IMR-90 (cell line): Measurements from ENCODE around the gene ANP32A. TPM values are rescaled to one million over a fixed set of nuclear protein-coding genes. Genes with fewer than 3 reads are reported as not detected.

Experiments used
- ATAC-seq: fragments of 200-7000 bp; cut with Tn5 transposase; 2 replicates; pipeline ENCODE4 v1.9.1; 2020; ENCODE audit warnings: low read depth, mild to moderate bottlenecking, moderate library complexity
- BruUV-seq: library from RNA; stranded (reverse); fragments of 400-500 nt; replicated peaks from 2 replicates; lab custom pipeline; 2021; lab: Mats Ljungman, UMichigan
- CTCF ChIA-PET: fragments of 300-600 bp; formaldehyde crosslinking; extraction: SDS; loops from one replicate; lab custom pipeline; 2021; ENCODE audit warnings: antibody characterized with exemption; lab: Yijun Ruan, JAX
- POLR2A ChIA-PET: fragments of 300-600 bp; sonication (Branson Sonifier 250); formaldehyde crosslinking; loops from one replicate; lab custom pipeline; 2022; ENCODE audit warnings: antibody characterized with exemption; ENCODE audit not compliant: unreplicated experiment; lab: Charles Lee
- DNase-seq: peaks from one replicate; pipeline ENCODE4 v3.0.0; 2013
- H2AFZ ChIP-seq: replicated peaks from 2 replicates; pipeline ENCODE3; 2013; ENCODE audit warnings: low read length, mild to moderate bottlenecking; ENCODE audit not compliant: poor library complexity
- H2AK5ac ChIP-seq: 2 replicates; pipeline ENCODE4 v1.6.1; 2013; ENCODE audit warnings: low read depth, low read length, inconsistent platforms
- H2AK9ac ChIP-seq: replicated peaks from 2 replicates; pipeline ENCODE3; 2013; ENCODE audit warnings: mild to moderate bottlenecking, low read depth, low read length, moderate library complexity; ENCODE audit not compliant: poor library complexity
- H2BK120ac ChIP-seq: 2 replicates; pipeline ENCODE4 v1.6.1; 2013; ENCODE audit warnings: low read depth, low read length, inconsistent platforms
- H2BK15ac ChIP-seq: 3 replicates; pipeline ENCODE4 v1.6.1; 2013; ENCODE audit warnings: low read depth, low read length, inconsistent platforms
- H2BK20ac ChIP-seq: 2 replicates; pipeline ENCODE4 v1.6.1; 2013; ENCODE audit warnings: low read depth, mild to moderate bottlenecking, inconsistent platforms, low read length, moderate library complexity
- H2BK5ac ChIP-seq: 2 replicates; pipeline ENCODE4 v1.6.1; 2013; ENCODE audit warnings: mild to moderate bottlenecking, low read depth, low read length, inconsistent platforms; ENCODE audit not compliant: poor library complexity, severe bottlenecking
- H3K14ac ChIP-seq: replicated peaks from 2 replicates; pipeline ENCODE4 v1.6.1; 2013; ENCODE audit warnings: low read depth, low read length, inconsistent platforms
- H3K18ac ChIP-seq: 2 replicates; pipeline ENCODE4 v1.6.1; 2013; ENCODE audit warnings: low read depth, low read length, control low read depth
- H3K23ac ChIP-seq: 2 replicates; pipeline ENCODE4 v1.6.1; 2013; ENCODE audit warnings: low read depth, low read length, inconsistent platforms
- H3K27ac ChIP-seq: 2 replicates; pipeline ENCODE4 v1.5.1; 2013; ENCODE audit warnings: mild to moderate bottlenecking, control low read depth, low read length; ENCODE audit not compliant: insufficient read depth
- H3K27me3 ChIP-seq: 2 replicates; pipeline ENCODE4 v1.6.1; 2013; ENCODE audit warnings: low read length; ENCODE audit not compliant: control insufficient read depth, insufficient read depth
- H3K36me3 ChIP-seq: 2 replicates; pipeline ENCODE4 v1.6.1; 2013; ENCODE audit warnings: low read length, mixed read lengths; ENCODE audit not compliant: control insufficient read depth, insufficient read depth
- H3K4ac ChIP-seq: 2 replicates; pipeline ENCODE4 v1.6.1; 2013; ENCODE audit warnings: low read depth, low read length, inconsistent platforms
- H3K4me1 ChIP-seq: 2 replicates; pipeline ENCODE4 v1.6.1; 2013; ENCODE audit warnings: low read length, mixed read lengths; ENCODE audit not compliant: control insufficient read depth, insufficient read depth
- H3K4me2 ChIP-seq: 2 replicates; pipeline ENCODE4 v1.6.1; 2013; ENCODE audit warnings: low read depth, mild to moderate bottlenecking, control low read depth, low read length, moderate library complexity
- H3K4me3 ChIP-seq: 2 replicates; pipeline ENCODE4 v1.5.1; 2013; ENCODE audit warnings: low read depth, mild to moderate bottlenecking, control low read depth, low read length, moderate library complexity; ENCODE audit not compliant: insufficient read depth
- H3K56ac ChIP-seq: 2 replicates; pipeline ENCODE4 v1.6.1; 2013; ENCODE audit warnings: low read length, inconsistent platforms; ENCODE audit not compliant: insufficient read depth; ENCODE audit errors: extremely low read depth
- H3K79me1 ChIP-seq, 2 experiments: 2 replicates each; pipeline ENCODE4 v1.6.1; 2013; ENCODE audit warnings: low read length in 2 of 2, inconsistent platforms in 1 of 2, low read depth in 1 of 2
- H3K9ac ChIP-seq: 2 replicates; pipeline ENCODE4 v1.6.1; 2013; ENCODE audit warnings: low read depth, low read length, control low read depth
- H3K9me1 ChIP-seq: 2 replicates; pipeline ENCODE4 v1.6.1; 2013; ENCODE audit warnings: low read length, inconsistent platforms; ENCODE audit not compliant: insufficient read depth
- H3K9me3 ChIP-seq: 2 replicates; pipeline ENCODE4 v1.6.1; 2013; ENCODE audit warnings: low read length; ENCODE audit not compliant: control insufficient read depth, insufficient read depth
- H4K20me1 ChIP-seq: 2 replicates; pipeline ENCODE4 v1.6.1; 2013; ENCODE audit warnings: low read length, inconsistent platforms; ENCODE audit not compliant: insufficient read depth
- H4K5ac ChIP-seq: 2 replicates; pipeline ENCODE4 v1.6.1; 2013; ENCODE audit warnings: mild to moderate bottlenecking, low read depth, low read length, control low read depth
- H4K8ac ChIP-seq, 2 experiments: 2 replicates each; pipeline ENCODE4 v1.6.1; 2013; ENCODE audit warnings: low read depth in 2 of 2, low read length in 2 of 2, control low read depth in 1 of 2, inconsistent platforms in 1 of 2
- H4K91ac ChIP-seq: 2 replicates; pipeline ENCODE4 v1.6.1; 2013; ENCODE audit warnings: low read depth, low read length, inconsistent platforms; ENCODE audit not compliant: insufficient read depth
- BHLHE40 ChIP-seq: fragments of 150-350 bp; IDR thresholded peaks from 2 replicates; pipeline ENCODE4 v1.6.1; 2016; ENCODE audit warnings: mild to moderate bottlenecking, low read depth, low read length
- CEBPB ChIP-seq: IDR thresholded peaks from 2 replicates; pipeline ENCODE4 v1.6.1; 2012; ENCODE audit warnings: low read depth, low read length, improper control_type of control experiment
- CHD1 ChIP-seq: IDR thresholded peaks from 2 replicates; pipeline ENCODE4 v1.6.1; 2012; ENCODE audit warnings: low read depth, low read length, improper control_type of control experiment
- CTCF ChIP-seq: conservative IDR thresholded peaks from 2 replicates; pipeline ENCODE4 v1.5.1; 2012; ENCODE audit warnings: mild to moderate bottlenecking, low read depth, low read length, improper control_type of control experiment
- ELK1 ChIP-seq: fragments of 150-350 bp; IDR thresholded peaks from 2 replicates; pipeline ENCODE4 v1.6.1; 2016; ENCODE audit warnings: low read depth, mild to moderate bottlenecking, low read length, moderate library complexity, borderline replicate concordance
- FOS ChIP-seq: fragments of 150-350 bp; IDR thresholded peaks from 2 replicates; pipeline ENCODE4 v1.6.1; 2016; ENCODE audit warnings: low read depth, low read length
- MAFK ChIP-seq: IDR thresholded peaks from 2 replicates; pipeline ENCODE4 v1.6.1; 2012; ENCODE audit warnings: low read depth, low read length, improper control_type of control experiment
- MAZ ChIP-seq: IDR thresholded peaks from 2 replicates; pipeline ENCODE4 v1.6.1; 2012; ENCODE audit warnings: low read depth, mild to moderate bottlenecking, low read length, improper control_type of control experiment, moderate library complexity, borderline replicate concordance
- MXI1 ChIP-seq: IDR thresholded peaks from 2 replicates; pipeline ENCODE4 v1.6.1; 2012; ENCODE audit warnings: low read depth, mild to moderate bottlenecking, low read length, moderate library complexity, borderline replicate concordance
- NFE2L2 ChIP-seq: fragments of 150-350 bp; IDR thresholded peaks from 2 replicates; pipeline ENCODE4 v1.6.1; 2016; ENCODE audit warnings: low read depth, mild to moderate bottlenecking, low read length
- POLR2A ChIP-seq: IDR thresholded peaks from 2 replicates; pipeline ENCODE4 v1.6.1; 2012; ENCODE audit warnings: mild to moderate bottlenecking, low read depth, low read length
- RAD21 ChIP-seq: IDR thresholded peaks from 2 replicates; pipeline ENCODE4 v1.6.1; 2012; ENCODE audit warnings: low read length, improper control_type of control experiment
- RCOR1 ChIP-seq: IDR thresholded peaks from 2 replicates; pipeline ENCODE4 v1.6.1; 2012; ENCODE audit warnings: mild to moderate bottlenecking, low read length, improper control_type of control experiment; ENCODE audit not compliant: insufficient replicate concordance
- RFX5 ChIP-seq: IDR thresholded peaks from 2 replicates; pipeline ENCODE4 v1.8.0; 2012; ENCODE audit warnings: low read depth, mild to moderate bottlenecking, low read length, moderate library complexity
- SMC3 ChIP-seq: fragments of 150-350 bp; IDR thresholded peaks from 2 replicates; pipeline ENCODE4 v1.6.1; 2016; ENCODE audit warnings: low read depth, mild to moderate bottlenecking, antibody characterized with exemption, low read length, moderate library complexity
- USF2 ChIP-seq: fragments of 150-350 bp; IDR thresholded peaks from 2 replicates; pipeline ENCODE4 v1.6.1; 2017; ENCODE audit warnings: mild to moderate bottlenecking, antibody characterized with exemption, low read length, low read depth
- WGBS, 2 experiments: methylation state at CpG; one replicate each; pipeline versions ENCODE4 v1.1.5 to v1.1.7; 2013; ENCODE audit warnings: missing lambda C conversion rate in 2 of 2; ENCODE audit not compliant: insufficient read length in 1 of 2; ENCODE audit errors: extremely low coverage in 2 of 2; 5-methylcytosine and 5-hydroxymethylcytosine counted together
- dilution Hi-C: fragments of 300-500 bp; cut with HindIII; formaldehyde crosslinking; loops from one replicate; pipeline ENCODE4 v1.14.3; 2018; ENCODE audit warnings: low sequenced_read_pairs; ENCODE audit not compliant: unreplicated experiment
- in situ Hi-C: fragments of 300-500 bp; cut with MboI; formaldehyde crosslinking; loops from 3 replicates; pipeline ENCODE4 v1.14.3; 2019; ENCODE audit warnings: low sequenced_read_pairs, inconsistent platforms, mixed read lengths
- intact Hi-C: fragments of 100-400 bp; cut with micrococcal nuclease; formaldehyde crosslinking; loops from 2 replicates; pipeline ENCODE4 v1.10.0; 2022
- polyA plus RNA-seq, 3 experiments: library from polyadenylated mRNA; depleted of rRNA; stranded (reverse); fragments of >200 nt; gene quantifications; 2 replicates each; pipeline ENCODE4 v1.2.3, GENCODE V29; 2012; ENCODE audit warnings: low replicate concordance in 1 of 3
- total RNA-seq: library from RNA; depleted of rRNA; stranded (reverse); fragments of >200 nt; gene quantifications from 2 replicates; pipeline ENCODE4 v1.2.3, GENCODE V29; 2012

ANP32A gene
- total and polyA plus RNA-seq, 2 of the 4 experiments (the other 2 are of a cell fraction), result 62.4 to 72.8 TPM

- TF ChIP-seq CHD1, result no peak
- TF ChIP-seq FOS, result no peak
- no peak for TF ChIP-seq USF2
- TF ChIP-seq MXI1, result no peak
- TF ChIP-seq SMC3, result no peak
- TF ChIP-seq CEBPB, result no peak
- TF ChIP-seq ELK1, result no peak
- no peak for TF ChIP-seq NFE2L2
- TF ChIP-seq RAD21, result no peak
- no peak for TF ChIP-seq RFX5
- TF ChIP-seq BHLHE40, result no peak
- TF ChIP-seq RCOR1, result no peak
- no peak for TF ChIP-seq POLR2A
- no peak for TF ChIP-seq MAFK
- no peak for TF ChIP-seq CTCF
- TF ChIP-seq MAZ, result no peak
- POLR2A ChIA-PET, result no interaction called here
- Histone ChIP-seq H2BK15ac (no peak overlapping the region), H3K9me1 (no peaks in the 10 kb centered on the region), H3K36me3 (no peaks in the 10 kb centered on the region), H4K91ac (no peak overlapping the region), H3K4me3 (no peak overlapping the region), H3K27ac (no peak overlapping the region), H4K5ac (no peak overlapping the region), H3K4me1 (peaks cover 5% of the 10 kb centered on the region), H2AK5ac (no peak overlapping the region), H3K9ac (no peak overlapping the region), H2BK120ac (no peak overlapping the region), H3K56ac (no peak overlapping the region), H3K9me3 (no peaks in the 10 kb centered on the region), H3K23ac (no peak overlapping the region), H4K8ac (no peak overlapping the region), H3K79me1 (no peaks in the 10 kb centered on the region), H3K14ac (no peak overlapping the region), H2AK9ac (no peak overlapping the region), H3K4me2 (peak overlapping the region; percentile 64; the same call in 1 of the 2 replicates), H3K18ac (no peak overlapping the region), H2AFZ (no peak overlapping the region), H4K20me1 (no peaks in the 10 kb centered on the region), H2BK5ac (no peak overlapping the region), H3K27me3 (peaks cover 21% of the 10 kb centered on the region), H2BK20ac (no peak overlapping the region), H3K4ac (no peak overlapping the region)
- ATAC-seq (no peak), DNase-seq (no peak)
- in situ Hi-C loops (loop anchor here (5.0 to 10.0 kb wide), 2 partner anchors 61 to 144 kb away; no protein-coding TSS in a partner anchor), intact Hi-C loops (loop anchor here (5.0 kb wide), 1 partner anchor 89 kb away; the partner anchor contains the start of gene ANP32A), dilution Hi-C loops (no loop called here)
- 60% methylated on average over 1 of the region's 6 CpGs; no CpG with 5 or more reads in 1 of the 2 experiments for WGBS, 2 experiments
- no TSS peak for BruUV-seq
- CTCF ChIA-PET, result interaction anchor here (1.2 kb wide), 1 partner anchor 19 kb away, joined by 4 read pairs; no protein-coding TSS in a partner anchor
These were observed 87.0 kb downstream of the ANP32A start for GRCh38 chr15:68733666-68734065.
